ENCODE results near the gene RAI1. TPM values are rescaled to one million over a fixed set of nuclear protein-coding genes. Genes with fewer than 3 reads are reported as not detected.

Gene RAI1
- total RNA-seq, 1 experiment from 2014 or later = 46.8 TPM

DNA sequence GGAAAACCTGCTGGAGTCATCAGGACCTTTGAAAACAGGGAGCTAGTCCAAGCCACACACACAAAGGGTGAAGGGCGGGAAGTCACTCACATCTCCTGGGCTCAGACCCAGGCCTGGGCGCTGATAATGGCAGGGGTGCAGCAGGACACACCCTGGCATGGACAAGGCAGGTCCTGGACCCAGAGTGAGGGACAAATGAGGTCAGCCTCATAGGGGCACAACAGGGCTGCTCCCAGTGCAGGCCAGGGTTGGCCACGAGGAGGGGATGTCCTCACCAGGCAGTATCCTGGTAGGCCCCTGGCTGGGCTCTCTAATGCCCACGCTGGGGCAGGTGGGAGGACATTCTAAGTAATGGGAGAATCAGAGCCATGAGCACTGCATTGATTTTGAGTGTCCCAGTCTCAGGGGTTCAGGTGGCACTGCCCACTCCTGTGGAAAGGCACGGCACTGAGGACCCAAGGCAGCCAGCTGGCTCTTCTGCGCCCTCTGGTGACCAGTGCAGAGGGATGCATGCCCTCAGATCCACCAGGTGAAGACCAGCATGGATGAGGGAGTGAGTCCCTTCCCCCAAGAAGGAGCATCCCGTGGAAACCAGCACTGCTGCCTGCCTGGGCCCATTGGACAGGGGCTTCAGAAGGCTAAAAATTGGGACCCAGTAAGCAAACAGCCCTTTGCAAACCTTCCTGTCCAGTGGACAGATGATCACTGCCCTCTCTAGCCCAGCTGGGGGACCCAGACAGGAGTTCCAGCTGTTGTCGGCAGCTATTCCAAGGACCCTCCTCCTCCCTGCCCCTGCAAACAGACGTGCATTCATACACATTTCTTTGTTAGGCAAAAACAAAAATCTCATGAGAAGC lies 178.9 kb downstream of the RAI1 start:
- Histone ChIP-seq H3K9me3 (ENCODE audit: low read depth, low read length, poor library complexity, severe bottlenecking) (no peaks in the 10 kb centered on the region), H3K4me1 (ENCODE audit: insufficient read depth, low read length, poor library complexity, severe bottlenecking) (peaks cover 10% of the 10 kb centered on the region), H3K27ac (ENCODE audit: low read depth, low read length, poor library complexity, severe bottlenecking) (no peak overlapping the region), H3K27me3 (replicated peaks; ENCODE audit: insufficient read depth, low read depth, low read length, poor library complexity) (no peaks in the 10 kb centered on the region), H3K36me3 (ENCODE audit: insufficient read depth, low read length, poor library complexity, severe bottlenecking) (no peaks in the 10 kb centered on the region), H3K4me3 (ENCODE audit: low read depth, low read length, poor library complexity, severe bottlenecking) (no peak overlapping the region)
- BruUV-seq (replicated peaks) = no TSS peak
- TF ChIP-seq, protein P1, sequence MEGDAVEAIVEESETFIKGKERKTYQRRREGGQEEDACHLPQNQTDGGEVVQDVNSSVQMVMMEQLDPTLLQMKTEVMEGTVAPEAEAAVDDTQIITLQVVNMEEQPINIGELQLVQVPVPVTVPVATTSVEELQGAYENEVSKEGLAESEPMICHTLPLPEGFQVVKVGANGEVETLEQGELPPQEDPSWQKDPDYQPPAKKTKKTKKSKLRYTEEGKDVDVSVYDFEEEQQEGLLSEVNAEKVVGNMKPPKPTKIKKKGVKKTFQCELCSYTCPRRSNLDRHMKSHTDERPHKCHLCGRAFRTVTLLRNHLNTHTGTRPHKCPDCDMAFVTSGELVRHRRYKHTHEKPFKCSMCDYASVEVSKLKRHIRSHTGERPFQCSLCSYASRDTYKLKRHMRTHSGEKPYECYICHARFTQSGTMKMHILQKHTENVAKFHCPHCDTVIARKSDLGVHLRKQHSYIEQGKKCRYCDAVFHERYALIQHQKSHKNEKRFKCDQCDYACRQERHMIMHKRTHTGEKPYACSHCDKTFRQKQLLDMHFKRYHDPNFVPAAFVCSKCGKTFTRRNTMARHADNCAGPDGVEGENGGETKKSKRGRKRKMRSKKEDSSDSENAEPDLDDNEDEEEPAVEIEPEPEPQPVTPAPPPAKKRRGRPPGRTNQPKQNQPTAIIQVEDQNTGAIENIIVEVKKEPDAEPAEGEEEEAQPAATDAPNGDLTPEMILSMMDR (conservative IDR thresholded peaks at IDR 0.05; ENCODE audit: low read depth, low read length) = peak; percentile 98
- no peak for TF ChIP-seq EZH2 (IDR thresholded peaks at IDR 0.05; ENCODE audit: borderline replicate concordance, low read depth, low read length, poor library complexity, severe bottlenecking)
- peak; percentile 73 for DNase-seq (ENCODE audit: low spot score)
- intact Hi-C loops (cut with micrococcal nuclease; ENCODE audit: unreplicated experiment) = loop anchor here (1.0 kb wide), 2 partner anchors 48 to 179 kb away; partner anchors contain the start of gene RAI1
- CTCF ChIA-PET = interaction anchor here (0.5 to 1.3 kb wide), 8 partner anchors 10 to 173 kb away, joined by 3 to 5 read pairs (median 3); no protein-coding TSS in a partner anchor
- POLR2A ChIA-PET (ENCODE audit: low non-redundant PET) = no interaction called here

DNA sequence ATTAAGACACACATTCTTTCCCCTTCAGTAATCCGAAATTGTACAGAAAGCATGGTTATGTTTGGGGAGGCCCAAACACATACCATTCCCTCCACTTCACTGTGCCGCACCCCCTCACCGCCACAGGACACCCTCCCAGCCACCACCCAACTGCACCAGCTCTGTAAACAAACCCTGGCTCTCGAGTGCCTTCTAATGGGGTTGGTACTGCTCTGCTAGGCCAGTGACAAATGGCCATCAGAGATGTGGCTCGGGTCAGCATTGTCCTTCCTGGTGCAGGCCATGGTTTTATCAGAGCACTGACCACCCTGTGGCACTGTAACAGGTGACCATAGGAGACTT lies 179.5 kb downstream of the RAI1 start:
- Histone ChIP-seq H3K4me3 (ENCODE audit: low read depth, low read length, poor library complexity, severe bottlenecking) (no peak overlapping the region), H3K4me1 (ENCODE audit: insufficient read depth, low read length, poor library complexity, severe bottlenecking) (peaks cover 4% of the 10 kb centered on the region), H3K27ac (ENCODE audit: low read depth, low read length, poor library complexity, severe bottlenecking) (no peak overlapping the region), H3K27me3 (replicated peaks; ENCODE audit: insufficient read depth, low read depth, low read length, poor library complexity) (no peaks in the 10 kb centered on the region), H3K36me3 (ENCODE audit: insufficient read depth, low read length, poor library complexity, severe bottlenecking) (no peaks in the 10 kb centered on the region), H3K9me3 (ENCODE audit: low read depth, low read length, poor library complexity, severe bottlenecking) (no peaks in the 10 kb centered on the region)
- CTCF ChIA-PET = interaction anchor here (0.5 to 1.3 kb wide), 4 partner anchors 11 to 173 kb away, joined by 3 to 5 read pairs (median 4); no protein-coding TSS in a partner anchor
- POLR2A ChIA-PET (ENCODE audit: low non-redundant PET) = no interaction called here
- intact Hi-C loops (cut with micrococcal nuclease; ENCODE audit: unreplicated experiment) = loop anchor here (1.0 kb wide), 2 partner anchors 48 to 179 kb away; partner anchors contain the start of gene RAI1
- DNase-seq (ENCODE audit: low spot score) = no peak
- no TSS peak for BruUV-seq (replicated peaks)
- TF ChIP-seq, protein P1 (conservative IDR thresholded peaks at IDR 0.05; ENCODE audit: low read depth, low read length) = no peak
- TF ChIP-seq EZH2 (IDR thresholded peaks at IDR 0.05; ENCODE audit: borderline replicate concordance, low read depth, low read length, poor library complexity, severe bottlenecking) = no peak

Small RNA genes within 50 kb of the gene (microRNA-seq; reads per million reads assigned to microRNA genes)
- gene MIR33B (1,953 reads per million, percentile 87 among the genes with 10 or more reads in this experiment), gene MIR6777 (8.4 reads per million, percentile 25 among the genes with 10 or more reads in this experiment)

Other genes with a start within 250 kb of the RAI1 start
- gene MED9, start 204.5 kb upstream of the RAI1 start, total RNA-seq (2021) = 20.4 and 21.6 TPM in 2 replicates
- 0.21 and 0.24 TPM in 2 replicates for gene RASD1, start 185.1 kb upstream of the RAI1 start, total RNA-seq (2021)
- 39.8 and 43.1 TPM in 2 replicates for gene PEMT, start 89.8 kb upstream of the RAI1 start, total RNA-seq (2021)
- 240 and 328 TPM in 2 replicates for gene SREBF1, start 155.5 kb downstream of the RAI1 start, total RNA-seq (2021)